HG03460 (cell line): ENCODE results near the gene MAEL.
"Not testable (repeated sequence)": the region's sequence is repeated elsewhere in the genome, so short reads cannot be mapped to it uniquely, and the experiment has no call there.

ENCODE experiments used
- ATAC-seq: cut with Tn5 transposase; IDR thresholded peaks from one replicate; pipeline ENCODE4 v1.9.1; 2021; ENCODE audit not compliant: unreplicated experiment

MAEL gene

DNA sequence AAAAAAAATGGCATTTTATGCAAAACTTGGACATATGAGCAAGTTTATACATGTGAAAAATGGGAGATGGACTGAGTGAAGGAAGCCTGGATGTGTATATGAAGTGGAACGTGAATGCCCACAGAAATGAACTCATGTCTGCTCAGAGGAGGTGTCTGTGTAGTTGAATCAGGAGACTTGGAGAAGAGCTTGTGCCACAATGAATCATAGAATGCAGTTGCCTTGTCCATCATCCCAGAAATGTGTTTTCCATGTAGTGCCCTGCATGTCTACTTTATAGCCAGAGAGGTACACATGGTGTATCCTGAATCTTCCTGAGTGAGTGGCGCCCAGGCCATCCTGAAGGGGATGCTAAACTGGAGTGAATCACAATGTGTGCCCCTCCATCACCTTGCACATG lies 11.1 kb upstream of the MAEL start:
- no peak for ATAC-seq

DNA sequence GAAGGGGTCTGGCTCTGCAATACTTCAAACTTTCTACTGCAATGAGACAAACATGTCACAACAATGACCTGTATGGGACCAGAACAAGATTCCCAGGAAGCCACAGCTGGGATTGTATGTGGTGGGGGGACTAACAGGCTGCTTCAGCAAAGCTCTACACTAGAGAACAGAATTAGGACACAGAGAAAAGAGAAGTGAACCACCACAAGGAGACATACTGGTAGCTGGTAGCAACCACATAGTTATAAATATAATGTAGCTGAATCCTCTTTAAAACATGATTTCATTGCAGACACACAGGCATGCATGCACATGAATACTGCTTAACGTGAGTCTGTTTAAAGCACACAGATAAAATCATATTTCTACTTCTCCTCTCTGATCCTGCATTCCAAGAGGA lies 10.3 kb upstream of the MAEL start:
- no peak for ATAC-seq

DNA sequence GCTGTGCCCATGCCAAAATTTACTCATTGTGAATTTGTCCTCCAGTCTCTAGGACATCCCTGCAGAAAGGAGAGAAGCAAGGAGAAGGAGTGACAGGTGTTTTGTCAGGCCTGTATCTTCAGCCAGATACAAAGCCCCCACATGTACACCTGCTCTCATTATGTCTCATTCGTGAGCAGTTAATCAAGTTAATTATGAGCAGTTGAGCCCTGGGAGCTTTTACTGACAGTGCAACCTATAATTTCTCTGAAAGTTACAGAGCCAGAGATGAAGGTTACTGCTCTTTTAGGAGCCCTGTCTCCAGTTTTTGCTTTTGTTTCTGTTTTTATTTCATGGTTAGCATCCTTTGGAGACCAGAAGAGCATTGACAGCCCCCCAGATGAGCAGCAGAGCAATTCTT lies 8.7 kb upstream of the MAEL start:
- no peak for ATAC-seq

DNA sequence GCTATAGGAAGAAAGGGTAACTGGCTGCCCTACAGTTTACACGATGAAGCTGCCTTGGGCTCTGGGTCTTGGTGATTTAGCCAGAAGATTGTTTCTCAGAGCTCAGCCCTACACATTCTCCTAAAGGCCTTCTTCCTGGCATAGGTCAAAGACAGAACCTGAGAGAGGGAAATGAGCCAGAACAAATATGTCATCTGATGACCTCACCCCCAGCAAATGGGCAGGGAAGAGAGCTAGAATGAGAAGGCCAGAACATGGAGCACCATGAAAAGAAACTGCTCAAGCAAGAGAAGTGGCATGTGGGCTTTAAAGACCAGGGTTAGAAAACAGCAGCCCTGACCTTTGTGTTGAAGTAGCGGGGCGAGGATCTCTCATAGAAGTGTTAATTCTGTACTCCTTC lies 8.3 kb upstream of the MAEL start:
- ATAC-seq = no peak

DNA sequence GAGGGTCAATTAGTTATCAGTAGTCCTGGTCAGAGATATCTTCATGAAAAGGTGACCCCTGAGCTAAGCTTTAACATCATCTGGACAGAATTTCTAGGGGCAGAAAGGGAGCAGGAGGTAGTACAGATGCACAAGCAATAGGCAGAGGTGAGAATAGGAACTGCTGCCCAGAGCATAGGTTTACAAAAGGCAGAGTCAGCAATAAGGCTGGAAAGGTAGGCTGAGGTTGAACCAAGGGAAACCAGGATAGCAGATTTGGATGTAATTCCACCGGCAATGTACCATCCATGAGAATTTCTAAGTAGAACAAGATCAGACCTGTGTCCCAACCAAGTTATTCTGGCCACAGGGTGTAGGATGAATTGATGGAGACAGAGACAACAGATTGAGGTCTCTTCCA lies 7.5 kb upstream of the MAEL start:
- no peak for ATAC-seq

DNA sequence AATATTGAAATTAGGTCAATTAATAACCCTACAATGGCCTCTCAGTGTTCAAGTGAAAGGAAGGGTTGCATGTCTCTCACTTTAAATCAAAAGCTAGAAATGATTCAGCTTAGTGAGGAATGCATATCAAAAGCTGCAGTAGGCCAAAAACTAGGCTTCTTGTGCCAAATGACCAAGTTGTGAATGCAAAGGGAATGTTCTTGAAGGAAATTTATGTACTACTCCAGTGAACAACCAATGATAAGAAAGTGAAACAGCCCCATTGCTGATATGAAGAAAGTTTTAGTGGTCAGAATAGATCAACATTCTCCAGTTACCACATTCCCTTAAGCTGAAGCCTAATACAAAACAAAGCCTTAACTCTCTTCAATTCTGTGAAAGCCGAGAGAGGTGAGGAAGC lies 10.0 kb downstream of the MAEL start:
- peak; percentile 37 for ATAC-seq

DNA sequence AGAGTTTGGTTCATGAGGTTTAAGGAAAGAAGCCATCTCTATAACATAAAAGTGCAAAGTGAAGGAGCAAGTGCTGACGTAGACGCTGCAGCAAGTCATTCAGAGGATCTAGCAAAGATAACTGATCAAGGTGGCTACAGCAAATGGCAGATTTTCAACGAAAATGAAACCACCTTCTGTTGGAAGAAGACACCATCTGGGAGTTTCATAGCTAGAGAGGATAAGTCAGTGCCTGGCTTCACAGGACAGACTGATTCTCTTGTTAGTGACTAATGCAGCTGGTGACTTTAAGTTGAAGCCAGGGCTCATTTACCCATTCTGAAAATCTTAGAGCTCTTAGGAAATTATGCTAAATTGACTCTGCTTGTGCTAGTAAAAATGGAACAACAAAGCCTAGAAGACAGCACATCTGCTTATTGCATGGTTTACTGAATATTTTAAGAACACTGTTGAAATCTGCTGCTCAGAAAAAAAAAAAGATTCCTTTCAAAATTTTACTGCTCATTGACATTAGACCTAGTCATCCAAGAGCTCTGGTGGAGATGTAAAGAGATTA lies 10.5 kb downstream of the MAEL start:
- peak; percentile 71 for ATAC-seq

DNA sequence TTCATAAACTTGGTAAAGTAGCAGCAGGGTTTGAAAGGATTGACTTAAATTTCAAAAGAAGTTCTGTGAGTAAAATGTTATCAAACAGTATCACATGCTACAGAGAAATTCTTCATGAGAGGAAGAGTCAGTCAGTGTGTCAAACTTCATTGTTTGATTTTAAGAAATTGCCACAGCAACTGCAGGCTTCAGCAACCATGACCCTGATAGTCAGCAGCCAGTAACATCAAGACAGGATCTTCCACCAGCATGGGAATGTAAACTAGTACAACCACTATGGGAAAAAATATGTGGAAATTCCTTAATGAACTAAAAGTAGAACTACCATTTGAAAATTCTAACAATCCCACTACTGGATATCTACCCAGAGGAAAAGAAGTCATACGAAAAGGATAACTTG lies 11.5 kb downstream of the MAEL start:
- ATAC-seq = no peak

DNA sequence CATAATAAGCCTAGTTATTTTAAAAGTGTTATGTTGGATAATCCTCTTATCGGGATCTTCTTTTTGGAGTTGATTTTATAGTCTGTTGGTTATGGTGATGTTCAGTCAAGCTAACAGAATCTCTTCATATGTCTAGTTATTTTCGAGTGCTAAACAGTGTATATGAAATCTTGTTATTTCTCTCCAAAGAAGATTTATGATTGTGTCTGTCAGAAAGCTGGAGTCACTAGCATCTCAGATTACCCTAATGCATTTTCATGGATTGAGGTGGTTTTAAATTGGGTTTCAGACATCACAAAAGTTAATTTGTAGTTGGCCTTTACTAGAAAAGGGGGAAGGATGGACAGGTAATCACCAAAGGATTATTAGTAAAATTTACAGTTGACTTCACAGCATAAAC lies 13.3 kb downstream of the MAEL start:
- ATAC-seq = no peak

DNA sequence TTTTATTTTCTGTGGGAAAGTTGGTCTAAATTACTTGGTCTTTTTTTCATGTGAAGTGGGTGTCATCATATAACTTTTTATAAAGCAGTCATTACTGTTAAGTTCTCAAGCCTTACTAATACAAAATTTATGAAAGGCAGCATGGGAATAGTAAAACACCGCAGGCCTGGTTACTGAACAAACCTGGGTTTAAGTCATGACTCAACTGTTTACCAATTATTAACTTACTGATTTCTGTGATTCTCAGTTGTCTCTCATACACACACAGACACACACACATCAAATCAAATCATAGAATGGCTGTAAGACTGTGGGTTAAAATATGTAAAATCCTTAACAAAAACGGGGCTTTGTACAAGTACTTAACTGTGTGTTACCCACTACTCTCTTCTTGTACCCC lies 14.6 kb downstream of the MAEL start:
- ATAC-seq = no peak

DNA sequence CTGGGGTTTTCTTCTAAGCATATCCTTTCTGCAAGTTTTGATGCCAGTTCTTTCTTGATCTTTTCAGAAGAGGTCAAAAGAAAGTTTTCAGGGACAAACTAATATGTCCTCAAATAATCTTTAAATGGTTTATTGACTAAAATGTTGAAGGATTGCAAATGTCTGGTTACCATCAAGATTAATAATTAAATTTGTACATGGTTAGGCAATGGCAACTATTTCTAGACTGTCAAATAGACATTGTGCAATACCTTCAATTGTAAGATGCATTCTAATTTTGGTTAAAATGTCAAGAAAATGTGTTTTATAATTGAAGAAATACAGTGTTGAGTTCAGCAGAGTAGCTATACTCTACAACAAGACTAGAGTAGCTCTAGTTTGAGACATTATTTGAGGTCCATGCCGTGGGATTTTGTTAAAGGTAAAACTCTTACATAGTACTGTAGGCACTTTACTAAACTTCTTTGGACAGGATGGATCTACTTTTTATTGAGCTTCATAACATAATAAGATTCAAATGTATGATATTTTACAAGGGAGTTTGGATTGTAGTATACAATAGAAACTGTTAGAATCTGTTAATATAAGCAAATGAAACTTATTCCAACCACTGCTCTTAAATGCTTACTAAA lies 22.6 kb downstream of the MAEL start:
- ATAC-seq = no peak

DNA sequence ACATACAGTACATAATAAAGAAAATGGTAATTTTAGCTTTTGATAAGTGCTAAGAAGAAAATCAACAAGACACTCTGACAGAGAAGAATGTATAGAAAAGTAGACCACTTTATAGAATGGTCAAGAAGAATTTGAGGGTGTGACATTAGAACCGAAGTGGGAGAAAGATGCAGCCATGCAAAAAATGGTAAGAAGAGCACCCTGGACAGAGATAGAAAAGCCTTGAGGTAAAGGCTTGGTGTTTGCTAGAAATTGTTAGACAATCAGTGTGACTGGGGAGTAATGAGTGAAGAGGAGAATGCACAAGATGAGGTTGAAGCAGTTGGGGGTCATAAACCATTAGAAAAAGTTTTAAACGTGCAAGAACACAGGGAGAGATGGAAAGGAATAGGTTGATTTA lies 23.5 kb downstream of the MAEL start:
- ATAC-seq = no peak

DNA sequence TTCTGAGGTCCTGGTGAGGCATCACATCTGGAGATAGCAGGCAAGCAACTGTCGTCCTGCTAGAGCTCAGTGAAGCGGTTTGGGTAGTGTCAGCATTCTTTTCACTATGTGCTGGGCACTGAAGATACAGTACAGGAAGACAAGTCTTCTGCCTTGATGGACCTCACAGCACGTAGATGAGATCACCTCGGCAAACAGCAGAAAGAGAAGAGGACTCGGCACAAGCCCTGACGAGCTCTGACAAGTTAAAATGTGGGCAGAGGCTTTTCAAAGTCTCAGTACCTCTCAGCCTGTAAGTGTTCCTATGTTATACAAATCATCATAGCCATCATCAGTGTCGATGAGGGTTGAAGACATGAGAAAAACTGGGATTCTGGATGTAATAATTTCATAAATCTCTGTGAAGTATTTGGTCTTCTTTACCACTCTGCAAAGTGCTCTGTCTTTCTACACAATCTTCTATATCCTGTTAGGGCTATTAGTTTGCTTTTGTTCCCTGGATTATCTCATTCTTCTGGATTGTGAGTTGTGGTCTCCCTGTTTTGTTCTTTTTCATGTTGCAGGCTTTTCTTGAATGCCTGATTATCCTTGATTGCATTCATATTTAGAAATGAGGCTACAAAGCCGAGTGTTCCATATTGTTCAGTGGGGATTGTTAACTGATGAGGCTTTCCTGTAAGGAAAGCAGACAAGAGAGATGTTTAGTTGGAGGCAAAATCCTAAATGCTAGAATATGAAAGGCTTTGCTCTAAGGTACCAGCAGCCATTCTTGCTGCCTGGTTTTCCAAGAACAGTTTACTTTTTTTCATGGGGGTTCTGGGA lies 24.2 kb downstream of the MAEL start:
- no peak for ATAC-seq

DNA sequence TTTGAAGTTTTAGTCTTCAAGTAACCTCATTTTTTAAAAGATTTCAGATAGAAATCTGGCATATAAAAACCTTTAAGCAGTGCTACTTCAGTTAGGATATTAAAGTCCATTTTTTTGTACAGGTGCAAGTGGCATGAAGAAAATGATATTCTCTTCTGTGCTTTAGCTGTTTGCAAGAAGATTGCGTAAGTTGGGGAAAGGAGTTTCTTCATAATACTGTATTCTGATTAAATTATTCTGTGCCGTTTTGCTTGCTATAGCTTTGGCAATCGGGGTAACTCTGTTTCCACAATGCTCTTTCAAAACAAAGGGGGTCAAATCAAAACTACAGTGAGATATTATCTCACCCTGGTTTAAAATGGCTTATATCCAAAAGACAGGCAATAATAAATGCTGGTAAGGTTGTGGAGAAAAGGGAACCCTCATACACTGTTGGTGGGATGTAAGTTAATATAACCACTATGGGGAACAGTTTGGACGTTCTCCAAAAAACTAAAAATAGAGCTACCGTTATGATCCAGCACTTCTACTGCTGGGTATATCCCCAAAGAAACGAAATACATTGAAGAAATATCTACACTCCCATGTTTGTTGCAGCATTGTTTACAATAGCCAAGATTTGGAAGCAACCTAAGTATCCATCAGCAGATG lies 27.1 kb downstream of the MAEL start:
- ATAC-seq = no peak

DNA sequence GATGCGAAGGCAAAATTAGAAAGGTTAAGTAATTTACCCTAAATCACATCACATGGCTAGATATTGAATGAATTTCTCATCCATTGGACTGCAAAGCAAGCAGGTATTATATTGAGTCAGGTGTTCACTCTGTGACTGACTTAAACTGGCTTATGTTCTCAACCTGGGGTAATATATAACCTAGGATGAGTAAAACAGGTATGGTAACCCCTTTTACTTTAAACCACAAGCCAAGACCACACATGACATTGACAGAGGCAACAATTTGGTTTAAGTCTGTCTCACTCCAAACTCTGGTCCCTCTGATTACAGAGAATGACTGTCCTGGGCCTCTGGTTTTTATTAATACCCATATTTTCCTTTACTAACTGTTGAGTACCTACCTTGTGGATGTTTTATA lies 33.3 kb downstream of the MAEL start:
- ATAC-seq = peak; percentile 84

DNA sequence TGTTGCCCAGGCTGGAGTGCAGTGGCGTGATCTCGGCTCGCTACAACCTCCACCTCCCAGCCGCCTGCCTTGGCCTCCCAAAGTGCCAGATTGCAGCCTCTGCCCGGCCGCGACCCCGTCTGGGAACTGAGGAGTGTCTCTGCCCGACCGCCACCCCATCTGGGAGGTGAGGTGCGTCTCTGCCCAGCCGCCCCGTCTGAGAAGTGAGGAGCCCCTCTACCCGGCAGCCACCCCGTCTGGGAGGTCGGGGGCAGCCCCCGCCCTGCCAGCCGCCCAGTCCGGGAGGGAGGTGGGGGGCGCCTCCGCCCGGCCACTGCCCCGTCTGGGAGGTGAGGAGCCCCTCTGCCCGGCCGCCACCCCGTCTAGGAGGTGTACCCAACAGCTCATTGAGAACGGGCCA lies 40.5 kb downstream of the MAEL start:
- not testable (repeated sequence) for ATAC-seq

DNA sequence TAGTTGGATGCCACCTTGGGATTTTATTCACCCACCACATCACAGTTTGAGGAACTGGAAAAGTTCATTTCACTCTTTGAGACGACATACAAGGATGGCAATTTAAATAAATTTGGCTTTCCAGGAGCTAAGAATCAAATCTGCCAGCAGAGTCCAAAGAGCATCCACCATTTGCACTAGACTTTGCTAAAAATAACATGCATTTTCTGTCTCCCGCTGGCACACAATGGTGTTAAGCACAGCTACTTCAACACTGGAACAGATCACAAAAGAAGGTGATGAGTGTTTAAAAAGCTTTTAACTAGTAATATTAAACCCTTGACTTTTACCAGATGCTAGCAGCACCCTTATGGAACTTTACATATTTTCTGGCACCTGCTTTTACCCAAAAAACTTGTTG lies 44.6 kb downstream of the MAEL start:
- ATAC-seq = no peak

DNA sequence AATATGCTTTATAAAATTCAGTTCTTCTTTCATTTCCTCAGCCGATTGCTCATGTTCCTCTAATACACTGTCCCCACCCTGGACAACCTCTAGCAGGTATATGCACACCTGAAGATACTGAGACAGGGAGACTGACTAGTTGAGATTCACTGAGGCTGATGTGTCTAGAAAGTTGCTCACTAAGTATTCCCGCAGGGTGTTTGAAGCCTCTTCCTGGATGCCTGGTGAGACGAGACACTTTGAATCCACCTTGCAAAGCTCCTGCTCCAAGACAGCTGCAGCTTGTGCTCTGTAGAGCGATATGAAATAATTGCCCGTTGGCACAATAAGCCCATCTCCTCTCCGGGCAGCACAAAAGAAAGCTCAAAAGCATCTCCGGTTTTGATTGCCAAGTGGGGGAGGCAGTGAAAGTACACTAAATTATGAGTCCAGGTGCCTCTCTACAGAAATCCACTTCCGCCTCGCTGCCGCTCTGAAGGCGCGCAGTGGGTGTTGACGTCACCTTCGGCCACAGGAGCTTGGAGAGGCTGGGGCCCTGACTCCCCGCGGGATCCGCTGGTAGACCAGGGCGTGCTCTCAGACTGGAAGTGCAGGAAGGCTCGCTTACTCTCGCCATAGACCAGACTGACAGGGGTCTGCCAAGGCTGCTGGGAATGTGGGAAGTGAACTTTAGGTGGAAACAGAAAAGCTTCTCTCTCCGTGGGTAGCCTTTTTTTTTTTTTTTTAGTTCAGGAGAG lies 54.8 kb downstream of the MAEL start:
- peak; percentile 99 for ATAC-seq

DNA sequence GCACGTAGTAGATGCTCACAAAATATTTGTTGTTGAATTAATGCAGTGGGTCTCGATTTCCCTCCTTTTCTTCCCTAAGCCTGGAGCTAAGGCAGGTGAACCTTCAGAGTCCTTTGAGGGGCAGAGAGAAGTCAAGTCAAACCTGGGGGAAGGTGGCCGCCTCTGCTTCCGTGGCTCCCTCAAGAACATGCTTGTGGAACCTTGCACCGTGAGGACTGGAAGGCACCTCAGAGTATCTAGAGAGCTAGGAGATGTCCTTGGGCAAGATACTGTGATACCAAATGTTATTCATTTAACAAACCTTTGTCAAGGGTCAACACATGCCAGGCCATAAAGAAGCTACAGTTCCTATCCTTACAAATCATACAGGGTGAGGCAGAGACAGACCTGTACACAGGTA lies 62.8 kb downstream of the MAEL start:
- ATAC-seq = no peak

DNA sequence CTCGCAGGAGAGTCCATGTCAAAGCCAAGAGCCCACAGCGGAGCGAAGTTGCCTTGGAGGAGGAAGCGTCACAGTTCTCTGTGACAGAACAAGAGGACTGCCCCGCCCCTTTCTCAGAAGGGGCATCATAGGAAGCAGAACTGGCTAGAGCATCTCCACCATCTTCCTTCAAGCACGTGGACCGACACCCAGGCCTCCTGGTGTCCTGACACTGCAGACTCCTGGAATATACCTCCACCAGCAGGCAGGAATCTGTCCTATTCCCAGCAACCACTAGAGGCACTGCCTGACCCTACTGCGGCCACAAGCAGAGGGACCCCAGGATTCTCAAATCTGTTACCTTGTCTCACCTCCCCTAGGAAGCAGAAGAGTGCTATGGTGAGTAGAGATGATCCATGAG lies 63.3 kb downstream of the MAEL start:
- ATAC-seq = no peak

DNA sequence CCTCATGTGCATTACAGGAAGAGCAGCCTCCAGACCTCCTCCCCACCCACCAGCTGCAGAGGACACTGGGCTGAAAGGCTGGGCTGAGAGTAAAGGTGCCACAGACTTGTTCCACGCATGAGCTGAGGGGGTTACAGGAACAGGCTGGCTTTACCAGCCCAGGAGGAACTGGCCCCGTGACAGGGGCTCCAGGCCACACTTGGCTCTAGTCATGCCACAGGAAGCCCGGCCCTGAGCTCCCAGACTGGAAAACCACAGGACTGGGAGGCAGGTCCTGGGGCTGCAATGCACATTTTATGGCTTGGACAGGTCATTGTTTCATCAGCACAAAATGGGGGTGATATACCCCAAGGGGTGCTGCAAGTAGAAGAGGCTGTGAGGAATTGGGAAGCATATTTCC lies 65.5 kb downstream of the MAEL start:
- no peak for ATAC-seq
